PC-3 (cell line): ENCODE data around the gene MOB2. TPM values are rescaled to one million over a fixed set of nuclear protein-coding genes. Genes with fewer than 3 reads are reported as not detected.

Experiments used
- ATAC-seq: fragments of 200-7000 bp; cut with Tn5 transposase; 2 replicates; pipeline ENCODE4 v1.9.1; 2020; ENCODE audit warnings: mild to moderate bottlenecking, moderate library complexity
- BruUV-seq: library from RNA; stranded (reverse); fragments of 400-500 nt; replicated peaks from 2 replicates; lab custom pipeline; 2021; lab: Mats Ljungman, UMichigan
- CTCF ChIA-PET: fragments of 300-600 bp; sonication (Branson Sonifier 250); formaldehyde crosslinking; loops from one replicate; lab custom pipeline; 2022; ENCODE audit warnings: antibody characterized with exemption; lab: Charles Lee
- POLR2A ChIA-PET: fragments of 300-600 bp; sonication (Branson Sonifier 250); formaldehyde crosslinking; loops from one replicate; lab custom pipeline; 2022; ENCODE audit warnings: antibody characterized with exemption; ENCODE audit not compliant: unreplicated experiment; lab: Charles Lee
- DNase-seq: peaks from one replicate; pipeline ENCODE4 v3.0.0-alpha.2; 2015
- H2AFZ ChIP-seq: fragments of 300-600 bp; sonication (generic); 2 replicates; pipeline ENCODE4 v1.6.0; 2016; ENCODE audit warnings: antibody characterized with exemption, low read length
- H3F3A ChIP-seq: fragments of 300-600 bp; sonication (generic); one replicate; pipeline ENCODE4 v1.6.0; 2017; ENCODE audit warnings: antibody characterized with exemption, low read length, control low read depth, mild to moderate bottlenecking; ENCODE audit not compliant: unreplicated experiment
- H3K27ac ChIP-seq: fragments of 300-600 bp; sonication (generic); 2 replicates; pipeline ENCODE4 v1.5.1; 2016; ENCODE audit warnings: mild to moderate bottlenecking, low read length
- H3K27me3 ChIP-seq: fragments of 300-600 bp; sonication (generic); 2 replicates; pipeline ENCODE4 v1.6.1; 2016; ENCODE audit warnings: low read length, mixed read lengths
- H3K36me3 ChIP-seq: fragments of 300-600 bp; sonication (generic); 2 replicates; pipeline ENCODE4 v1.6.1; 2016; ENCODE audit warnings: low read depth, mixed run types, low read length, mixed read lengths
- H3K4me1 ChIP-seq: fragments of 300-600 bp; sonication (generic); 2 replicates; pipeline ENCODE4 v1.5.1; 2016; ENCODE audit warnings: low read length; ENCODE audit not compliant: insufficient read depth
- H3K4me2 ChIP-seq: fragments of 300-600 bp; sonication (generic); 2 replicates; pipeline ENCODE4 v1.6.0; 2016; ENCODE audit warnings: low read length
- H3K4me3 ChIP-seq: fragments of 300-600 bp; sonication (generic); 2 replicates; pipeline ENCODE4 v1.5.1; 2016; ENCODE audit warnings: mild to moderate bottlenecking, low read length, mixed read lengths
- H3K79me2 ChIP-seq: fragments of 300-600 bp; sonication (generic); 2 replicates; pipeline ENCODE4 v1.6.1; 2017; ENCODE audit warnings: low read length, mixed read lengths
- H3K9ac ChIP-seq: fragments of 300-600 bp; sonication (generic); 2 replicates; pipeline ENCODE4 v1.6.0; 2016; ENCODE audit warnings: mild to moderate bottlenecking, low read length
- H3K9me2 ChIP-seq: fragments of 300-600 bp; sonication (generic); replicated peaks from 2 replicates; pipeline ENCODE4 v1.6.1; 2016; ENCODE audit warnings: mixed run types, low read length, mixed read lengths
- H3K9me3 ChIP-seq: fragments of 300-600 bp; sonication (generic); 2 replicates; pipeline ENCODE4 v1.6.1; 2016; ENCODE audit warnings: low read length, mixed read lengths
- H4K20me1 ChIP-seq: fragments of 300-600 bp; sonication (generic); 2 replicates; pipeline ENCODE4 v1.6.1; 2016; ENCODE audit warnings: low read length, mixed read lengths
- EZH2 ChIP-seq: fragments of 300-600 bp; sonication (generic); IDR thresholded peaks from one replicate; pipeline ENCODE4 v1.6.1; 2017; ENCODE audit warnings: antibody characterized with exemption, mild to moderate bottlenecking, low read length; ENCODE audit not compliant: unreplicated experiment
- EZH2phosphoT487 ChIP-seq: fragments of 300-600 bp; sonication (generic); IDR thresholded peaks from 2 replicates; pipeline ENCODE4 v1.6.1; 2018; ENCODE audit warnings: mild to moderate bottlenecking, antibody characterized with exemption, low read length, borderline replicate concordance
- intact Hi-C: fragments of 100-400 bp; cut with micrococcal nuclease; formaldehyde crosslinking; loops from 2 replicates; pipeline ENCODE4 v1.9.0; 2023
- total RNA-seq: library from RNA; depleted of rRNA; stranded (reverse); fragments of >200 nt; gene quantifications from 2 replicates; pipeline ENCODE4 v1.2.3, GENCODE V29; 2014
- TF ChIP-seq, protein P1 (sequence below): fragments of 300-600 bp; sonication (generic); conservative IDR thresholded peaks from 2 replicates; pipeline ENCODE4 v1.5.1; 2017; ENCODE audit warnings: antibody characterized with exemption, low read depth, mild to moderate bottlenecking, low read length

Gene MOB2
- total RNA-seq, 1 experiment from 2014 or later, result 31.0 TPM

DNA sequence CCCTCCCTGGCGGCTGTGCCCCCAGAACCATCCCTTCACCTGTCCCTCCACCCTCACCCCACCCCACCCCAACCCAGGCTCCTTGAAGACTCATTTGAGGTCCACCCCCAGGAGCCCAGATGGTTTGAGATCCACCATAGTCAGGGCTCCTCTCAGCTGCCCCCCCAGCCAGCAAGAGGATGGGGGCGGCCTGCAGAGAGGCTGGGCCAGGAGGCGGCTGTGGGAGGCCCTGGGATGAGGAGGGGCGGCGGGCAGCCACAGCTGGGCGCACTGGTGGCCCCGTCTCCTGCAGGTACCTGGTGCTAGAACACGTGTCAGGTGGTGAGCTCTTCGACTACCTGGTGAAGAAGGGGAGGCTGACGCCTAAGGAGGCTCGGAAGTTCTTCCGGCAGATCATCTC, 46.1 kb downstream of the MOB2 start:
- intact Hi-C loops, result no loop called here
- ChIA-PET POLR2A (no interaction called here), CTCF (no interaction called here)
- Histone ChIP-seq H4K20me1 (no peaks in the 10 kb centered on the region), H3K27ac (no peak overlapping the region), H3K9me2 (no peaks in the 10 kb centered on the region), H2AFZ (no peak overlapping the region), H3K4me2 (no peak overlapping the region), H3K4me1 (no peaks in the 10 kb centered on the region), H3K9ac (no peak overlapping the region), H3F3A (no peaks in the 10 kb centered on the region), H3K79me2 (no peaks in the 10 kb centered on the region), H3K36me3 (no peaks in the 10 kb centered on the region), H3K27me3 (no peaks in the 10 kb centered on the region), H3K4me3 (no peak overlapping the region), H3K9me3 (no peaks in the 10 kb centered on the region)
- no TSS peak for BruUV-seq
- no peak for ATAC-seq
- DNase-seq, result no peak
- TF ChIP-seq, protein P1, sequence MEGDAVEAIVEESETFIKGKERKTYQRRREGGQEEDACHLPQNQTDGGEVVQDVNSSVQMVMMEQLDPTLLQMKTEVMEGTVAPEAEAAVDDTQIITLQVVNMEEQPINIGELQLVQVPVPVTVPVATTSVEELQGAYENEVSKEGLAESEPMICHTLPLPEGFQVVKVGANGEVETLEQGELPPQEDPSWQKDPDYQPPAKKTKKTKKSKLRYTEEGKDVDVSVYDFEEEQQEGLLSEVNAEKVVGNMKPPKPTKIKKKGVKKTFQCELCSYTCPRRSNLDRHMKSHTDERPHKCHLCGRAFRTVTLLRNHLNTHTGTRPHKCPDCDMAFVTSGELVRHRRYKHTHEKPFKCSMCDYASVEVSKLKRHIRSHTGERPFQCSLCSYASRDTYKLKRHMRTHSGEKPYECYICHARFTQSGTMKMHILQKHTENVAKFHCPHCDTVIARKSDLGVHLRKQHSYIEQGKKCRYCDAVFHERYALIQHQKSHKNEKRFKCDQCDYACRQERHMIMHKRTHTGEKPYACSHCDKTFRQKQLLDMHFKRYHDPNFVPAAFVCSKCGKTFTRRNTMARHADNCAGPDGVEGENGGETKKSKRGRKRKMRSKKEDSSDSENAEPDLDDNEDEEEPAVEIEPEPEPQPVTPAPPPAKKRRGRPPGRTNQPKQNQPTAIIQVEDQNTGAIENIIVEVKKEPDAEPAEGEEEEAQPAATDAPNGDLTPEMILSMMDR, result no peak
- TF ChIP-seq EZH2phosphoT487, result no peak
- TF ChIP-seq EZH2, result no peak

DNA sequence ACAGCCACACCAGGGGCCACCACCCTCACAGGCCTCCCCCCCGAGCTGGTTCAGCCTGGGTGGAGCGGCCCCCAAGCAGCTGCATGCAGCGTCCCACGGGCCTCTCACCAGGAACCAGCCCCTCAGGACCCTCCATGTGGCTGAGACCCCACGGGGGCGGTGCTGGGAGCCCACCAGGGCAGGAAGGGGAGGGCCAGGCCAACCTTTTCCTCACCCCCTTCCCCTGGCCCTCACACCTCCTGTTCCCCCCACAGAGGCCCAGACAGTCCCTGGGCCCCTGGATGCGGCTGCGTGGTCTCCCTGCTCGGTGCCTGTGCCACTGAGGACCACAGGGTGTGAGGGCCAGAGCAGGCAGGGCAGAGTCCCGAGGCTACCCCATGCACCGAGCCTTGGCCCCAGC, 46.5 kb downstream of the MOB2 start:
- Histone ChIP-seq H3K36me3 (no peaks in the 10 kb centered on the region), H2AFZ (no peak overlapping the region), H3K27me3 (no peaks in the 10 kb centered on the region), H3K9me3 (no peaks in the 10 kb centered on the region), H3K4me3 (no peak overlapping the region), H4K20me1 (no peaks in the 10 kb centered on the region), H3K9ac (no peak overlapping the region), H3K79me2 (no peaks in the 10 kb centered on the region), H3K4me1 (no peaks in the 10 kb centered on the region), H3F3A (no peaks in the 10 kb centered on the region), H3K27ac (no peak overlapping the region), H3K4me2 (no peak overlapping the region), H3K9me2 (no peaks in the 10 kb centered on the region)
- TF ChIP-seq EZH2phosphoT487 (no peak), EZH2 (no peak)
- TF ChIP-seq, protein P1, result no peak
- ATAC-seq, result no peak
- POLR2A ChIA-PET, result no interaction called here
- intact Hi-C loops, result no loop called here
- BruUV-seq, result no TSS peak
- CTCF ChIA-PET, result no interaction called here
- no peak for DNase-seq

DNA sequence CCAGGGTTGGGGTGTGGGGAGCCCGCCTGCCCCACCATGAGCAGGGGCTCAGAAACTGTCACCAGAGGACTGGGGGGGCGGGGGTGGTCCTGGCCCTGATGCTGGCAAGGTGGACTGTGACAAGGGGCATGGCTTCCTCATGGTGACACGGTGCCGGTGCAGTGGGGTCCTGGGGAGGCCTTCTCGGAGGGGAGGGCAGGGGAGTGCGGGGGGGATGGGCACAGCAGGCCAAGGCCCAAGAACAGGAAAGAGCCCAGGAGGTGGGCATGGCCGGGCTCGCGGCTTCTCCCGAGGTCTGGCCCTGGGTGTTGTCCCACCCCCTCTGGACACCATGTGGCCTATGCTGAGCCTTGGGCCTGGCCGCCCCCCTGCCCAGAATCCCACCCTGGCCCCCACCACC, 47.2 kb downstream of the MOB2 start:
- BruUV-seq, result no TSS peak
- no peaks in the 10 kb centered on the region for H3K79me2 ChIP-seq
- TF ChIP-seq, protein P1, result no peak
- TF ChIP-seq EZH2, result no peak
- TF ChIP-seq EZH2phosphoT487, result no peak
- H3F3A ChIP-seq, result no peaks in the 10 kb centered on the region
- no peak for ATAC-seq
- no peaks in the 10 kb centered on the region for H3K9me3 ChIP-seq
- ChIA-PET POLR2A (no interaction called here), CTCF (no interaction called here)
- no peaks in the 10 kb centered on the region for H3K27me3 ChIP-seq
- intact Hi-C loops, result no loop called here
- H3K9me2 ChIP-seq, result no peaks in the 10 kb centered on the region
- H3K4me3 ChIP-seq, result no peak overlapping the region
- H4K20me1 ChIP-seq, result no peaks in the 10 kb centered on the region
- H3K4me1 ChIP-seq, result no peaks in the 10 kb centered on the region
- no peak overlapping the region for H3K27ac ChIP-seq
- no peak overlapping the region for H3K4me2 ChIP-seq
- H3K9ac ChIP-seq, result no peak overlapping the region
- H2AFZ ChIP-seq, result no peak overlapping the region
- no peak for DNase-seq
- no peaks in the 10 kb centered on the region for H3K36me3 ChIP-seq
